ENCODE measurements around the gene WNT7B.

WNT7B gene

GRCh38 chr22:45984316-45984916 lies 7.5 kb upstream of the WNT7B start:
- TF ChIP-seq CTCF (IDR thresholded peaks at IDR 0.05) = no peak

- no peak for TF ChIP-seq CTCF (IDR thresholded peaks at IDR 0.05)
Measured at GRCh38 chr22:45983797-45984196, 6.8 kb upstream of the WNT7B start.

- no peak for TF ChIP-seq CTCF (IDR thresholded peaks at IDR 0.05)
Measured at GRCh38 chr22:45980761-45981160, 3.8 kb upstream of the WNT7B start.

- TF ChIP-seq CTCF (IDR thresholded peaks at IDR 0.05) = no peak
Measured at GRCh38 chr22:45980268-45980570, 3.3 kb upstream of the WNT7B start.

GRCh38 chr22:45978275-45978713 lies 1.3 kb upstream of the WNT7B start:
- no peak for TF ChIP-seq CTCF (IDR thresholded peaks at IDR 0.05)

GRCh38 chr22:45977551-45978274 lies 751 bp upstream of the WNT7B start:
- no peak for TF ChIP-seq CTCF (IDR thresholded peaks at IDR 0.05)

- TF ChIP-seq CTCF (IDR thresholded peaks at IDR 0.05) = no peak
Measured at GRCh38 chr22:45976254-45977002, 534 bp downstream of the WNT7B start.

Data from LNCAP (cell line).